SK-N-SH (cell line): Measurements from ENCODE around the gene ATP6V1D. TPM values are rescaled to one million over a fixed set of nuclear protein-coding genes. Genes with fewer than 3 reads are reported as not detected.

Experiments
- CTCF ChIA-PET: fragments of 300-600, 350-600 bp; formaldehyde crosslinking; extraction: SDS; loops from one replicate; lab custom pipeline; 2021; lab: Yijun Ruan, JAX
- POLR2A ChIA-PET: fragments of 350-600 bp; sonication (Branson Sonifier 250); formaldehyde crosslinking; extraction: SDS; loops from one replicate; lab custom pipeline; 2020; ENCODE audit warnings: antibody characterized with exemption, inconsistent platforms; lab: Yijun Ruan, JAX
- DNase-seq: peaks from one replicate; pipeline ENCODE4 v3.0.0; 2012
- H2AFZ ChIP-seq: fragments of 200-600 bp; sonication (generic); 2 replicates; pipeline ENCODE4 v1.8.1; 2016; ENCODE audit warnings: antibody characterized with exemption, mild to moderate bottlenecking, low read depth
- H3F3A ChIP-seq: fragments of 200-600 bp; sonication (generic); replicated peaks from 2 replicates; pipeline ENCODE3; 2016; ENCODE audit warnings: antibody characterized with exemption, mild to moderate bottlenecking; ENCODE audit not compliant: insufficient read depth
- H3K27ac ChIP-seq, 2 experiments: fragments of 200-500 bp in 1 of 2; fragments of 200-600 bp in 1 of 2; sonication (Bioruptor generic) in 1 of 2; sonication (generic), shearing (Covaris generic) in 1 of 2; 2 replicates each; pipeline versions ENCODE4 v1.5.1 to v1.6.1; 2014 to 2016; ENCODE audit warnings: low read depth in 2 of 2, inconsistent platforms in 1 of 2, low read length in 1 of 2, mild to moderate bottlenecking in 1 of 2, mixed read lengths in 1 of 2
- H3K27me3 ChIP-seq: fragments of 200-600 bp; sonication (generic), shearing (Covaris generic); 2 replicates; pipeline ENCODE4 v1.6.1; 2016; ENCODE audit warnings: mixed run types; ENCODE audit not compliant: insufficient read depth
- H3K36me3 ChIP-seq, 2 experiments: fragments of 200-500 bp in 1 of 2; fragments of 200-600 bp in 1 of 2; sonication (Bioruptor generic) in 1 of 2; sonication (generic) in 1 of 2; replicated peaks in 1 of 2; 2 replicates each; pipeline versions ENCODE3 to v1.5.1; 2014 to 2016; ENCODE audit warnings: low read length in 1 of 2, mild to moderate bottlenecking in 1 of 2; ENCODE audit not compliant: insufficient read depth in 2 of 2, control insufficient read depth in 1 of 2
- H3K4me1 ChIP-seq, 2 experiments: fragments of 200-500 bp in 1 of 2; fragments of 200-600 bp in 1 of 2; sonication (Bioruptor generic) in 1 of 2; sonication (generic), shearing (Covaris generic) in 1 of 2; 2 replicates each; pipeline versions ENCODE4 v1.5.1 to v1.6.1; 2014 to 2016; ENCODE audit warnings: low read depth in 1 of 2, low read length in 1 of 2, mixed run types in 1 of 2; ENCODE audit not compliant: insufficient read depth in 2 of 2, control insufficient read depth in 1 of 2
- H3K4me2 ChIP-seq: fragments of 200-600 bp; sonication (generic), shearing (Covaris generic); 2 replicates; pipeline ENCODE4 v1.6.1; 2017; ENCODE audit warnings: mixed run types
- H3K4me3 ChIP-seq, 2 experiments: fragments of 200-500 bp in 1 of 2; fragments of 200-600 bp in 1 of 2; sonication (Bioruptor generic) in 1 of 2; sonication (generic), shearing (Covaris generic) in 1 of 2; 2 replicates each; pipeline versions ENCODE4 v1.5.1 to v1.8.1; 2014 to 2016; ENCODE audit warnings: low read depth in 2 of 2, inconsistent platforms in 1 of 2, low read length in 1 of 2, mild to moderate bottlenecking in 1 of 2, mixed read lengths in 1 of 2, moderate library complexity in 1 of 2
- H3K79me2 ChIP-seq: fragments of 200-600 bp; sonication (generic); 2 replicates; pipeline ENCODE4 v1.8.1; 2017; ENCODE audit warnings: mild to moderate bottlenecking; ENCODE audit not compliant: insufficient read depth
- H3K9ac ChIP-seq: fragments of 200-600 bp; sonication (generic); 2 replicates; pipeline ENCODE4 v1.6.1; 2017; ENCODE audit warnings: mixed run types
- H3K9me2 ChIP-seq: fragments of 200-600 bp; sonication (generic); 2 replicates; pipeline ENCODE4 v1.6.1; 2017; ENCODE audit warnings: mixed run types
- H3K9me3 ChIP-seq: fragments of 200-600 bp; sonication (generic); 2 replicates; pipeline ENCODE4 v1.6.1; 2017; ENCODE audit warnings: mixed run types, mild to moderate bottlenecking, moderate library complexity
- H4K20me1 ChIP-seq: fragments of 200-600 bp; sonication (generic); 2 replicates; pipeline ENCODE4 v1.6.1; 2017; ENCODE audit warnings: mild to moderate bottlenecking, mixed run types; ENCODE audit not compliant: insufficient read depth
- CTCF ChIP-seq: fragments of 200-600 bp; sonication (generic); IDR thresholded peaks from 2 replicates; pipeline ENCODE4 v1.6.1; 2017; ENCODE audit warnings: antibody characterized with exemption, mild to moderate bottlenecking, moderate library complexity
- ELF1 ChIP-seq: IDR thresholded peaks from 2 replicates; pipeline ENCODE4 v1.4.0; 2012
- EP300 ChIP-seq, 2 experiments: IDR thresholded peaks; 2 replicates each; pipeline versions ENCODE4 v1.4.0 to v1.6.1; 2012; ENCODE audit warnings: borderline replicate concordance in 1 of 2, low read depth in 1 of 2, low read length in 1 of 2
- FOSL2 ChIP-seq: IDR thresholded peaks from 2 replicates; pipeline ENCODE4 v1.4.0; 2012; ENCODE audit warnings: low read depth, mild to moderate bottlenecking, moderate library complexity, borderline replicate concordance
- FOXJ3 ChIP-seq: sonication (generic); formaldehyde crosslinking; IDR thresholded peaks from 2 replicates; pipeline ENCODE4 v1.5.1; 2020; ENCODE audit warnings: mild to moderate bottlenecking, missing genetic modification reagents
- GABPA ChIP-seq: IDR thresholded peaks from 2 replicates; pipeline ENCODE4 v1.4.0; 2012; ENCODE audit warnings: low read depth, mild to moderate bottlenecking
- GATA2 ChIP-seq: sonication (generic); formaldehyde crosslinking; IDR thresholded peaks from 2 replicates; pipeline ENCODE4 v1.5.0; 2020; ENCODE audit warnings: mild to moderate bottlenecking, missing genetic modification reagents
- JUND ChIP-seq: IDR thresholded peaks from 2 replicates; pipeline ENCODE4 v1.4.0; 2012
- MAX ChIP-seq: IDR thresholded peaks from 2 replicates; pipeline ENCODE4 v1.4.0; 2012; ENCODE audit warnings: low read depth
- MEF2A ChIP-seq: IDR thresholded peaks from 2 replicates; pipeline ENCODE4 v1.4.0; 2012; ENCODE audit warnings: low read depth, borderline replicate concordance
- NFIC ChIP-seq: IDR thresholded peaks from 2 replicates; pipeline ENCODE4 v1.4.0; 2012; ENCODE audit warnings: borderline replicate concordance
- NRF1 ChIP-seq: IDR thresholded peaks from 2 replicates; pipeline ENCODE4 v1.6.1; 2012; ENCODE audit warnings: low read depth, mild to moderate bottlenecking, low read length
- POLR2AphosphoS5 ChIP-seq: IDR thresholded peaks from 2 replicates; pipeline ENCODE4 v1.6.1; 2012; ENCODE audit warnings: low read depth, low read length
- SIN3A ChIP-seq: IDR thresholded peaks from 2 replicates; pipeline ENCODE4 v1.6.1; 2012; ENCODE audit warnings: low read depth, mild to moderate bottlenecking, low read length, moderate library complexity, borderline replicate concordance
- SMC3 ChIP-seq: IDR thresholded peaks from 2 replicates; pipeline ENCODE4 v1.6.1; 2012; ENCODE audit warnings: low read depth, low read length, improper control_type of control experiment
- TCF12 ChIP-seq: IDR thresholded peaks from 2 replicates; pipeline ENCODE4 v1.4.0; 2012
- WGBS: methylation state at CpG from one replicate; pipeline ENCODE4 v1.1.6; 2017; ENCODE audit warnings: low lambda C conversion rate; 5-methylcytosine and 5-hydroxymethylcytosine counted together
- polyA plus RNA-seq, 3 experiments: library from polyadenylated mRNA; depleted of rRNA; stranded (reverse); fragments of >200 nt; gene quantifications; 2 replicates each; pipeline ENCODE4 v1.2.3, GENCODE V29; 2012
- TF ChIP-seq, protein P1 (sequence below): IDR thresholded peaks from 2 replicates; pipeline ENCODE4; 2012
- TF ChIP-seq, protein P2 (sequence below): IDR thresholded peaks from 2 replicates; pipeline ENCODE4 v1.4.0; 2012; ENCODE audit warnings: low read depth, borderline replicate concordance
- TF ChIP-seq, protein P3 (sequence below): fragments of 150-350 bp; IDR thresholded peaks from 2 replicates; pipeline ENCODE4 v1.6.1; 2017; ENCODE audit warnings: antibody characterized with exemption, low read length, low read depth, borderline replicate concordance
- TF ChIP-seq, protein P4 (sequence below): IDR thresholded peaks from 2 replicates; pipeline ENCODE4 v1.6.1; 2012; ENCODE audit warnings: mild to moderate bottlenecking, low read depth, low read length, moderate library complexity

Gene ATP6V1D
- polyA plus RNA-seq, 1 of the 3 experiments (the other 2 are of a cell fraction), result 39.2 TPM

GRCh38 chr14:67313153-67313552 is 46.5 kb downstream of the ATP6V1D start:
- no peaks in the 10 kb centered on the region for H4K20me1 ChIP-seq
- H3K36me3 ChIP-seq, result peaks cover 36 to 63% of the 10 kb centered on the region in 2 experiments
- no peaks in the 10 kb centered on the region for H3K9me2 ChIP-seq
- CTCF ChIA-PET, result interaction anchor here (1.3 kb wide), 1 partner anchor 27 kb away, joined by 4 read pairs; no protein-coding TSS in a partner anchor
- H3K4me2 ChIP-seq, result no peak overlapping the region
- no peaks in the 10 kb centered on the region for H3K79me2 ChIP-seq
- DNase-seq, result no peak
- 81% methylated on average over 1 of the region's 1 CpG for WGBS
- H2AFZ ChIP-seq, result no peak overlapping the region
- no peaks in the 10 kb centered on the region; a peak in 1 of 4 replicates for H3K4me1 ChIP-seq
- no peaks in the 10 kb centered on the region for H3F3A ChIP-seq
- H3K27me3 ChIP-seq, result no peaks in the 10 kb centered on the region
- H3K27ac ChIP-seq, result no peak overlapping the region
- H3K4me3 ChIP-seq, result no peak overlapping the region
- H3K9me3 ChIP-seq, result no peaks in the 10 kb centered on the region
- H3K9ac ChIP-seq, result no peak overlapping the region
- TF ChIP-seq, protein P1, sequence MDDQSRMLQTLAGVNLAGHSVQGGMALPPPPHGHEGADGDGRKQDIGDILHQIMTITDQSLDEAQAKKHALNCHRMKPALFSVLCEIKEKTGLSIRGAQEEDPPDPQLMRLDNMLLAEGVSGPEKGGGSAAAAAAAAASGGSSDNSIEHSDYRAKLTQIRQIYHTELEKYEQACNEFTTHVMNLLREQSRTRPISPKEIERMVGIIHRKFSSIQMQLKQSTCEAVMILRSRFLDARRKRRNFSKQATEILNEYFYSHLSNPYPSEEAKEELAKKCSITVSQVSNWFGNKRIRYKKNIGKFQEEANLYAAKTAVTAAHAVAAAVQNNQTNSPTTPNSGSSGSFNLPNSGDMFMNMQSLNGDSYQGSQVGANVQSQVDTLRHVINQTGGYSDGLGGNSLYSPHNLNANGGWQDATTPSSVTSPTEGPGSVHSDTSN, result no peak
- TF ChIP-seq TCF12, result no peak
- no peak for TF ChIP-seq GATA2
- no peak for TF ChIP-seq FOSL2
- TF ChIP-seq SMC3, result no peak
- TF ChIP-seq MEF2A, result no peak
- TF ChIP-seq GABPA, result no peak
- no peak for TF ChIP-seq NFIC
- TF ChIP-seq, protein P2, sequence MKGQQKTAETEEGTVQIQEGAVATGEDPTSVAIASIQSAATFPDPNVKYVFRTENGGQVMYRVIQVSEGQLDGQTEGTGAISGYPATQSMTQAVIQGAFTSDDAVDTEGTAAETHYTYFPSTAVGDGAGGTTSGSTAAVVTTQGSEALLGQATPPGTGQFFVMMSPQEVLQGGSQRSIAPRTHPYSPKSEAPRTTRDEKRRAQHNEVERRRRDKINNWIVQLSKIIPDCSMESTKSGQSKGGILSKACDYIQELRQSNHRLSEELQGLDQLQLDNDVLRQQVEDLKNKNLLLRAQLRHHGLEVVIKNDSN, result no peak
- TF ChIP-seq ELF1, result no peak
- TF ChIP-seq MAX, result no peak
- TF ChIP-seq, protein P3, sequence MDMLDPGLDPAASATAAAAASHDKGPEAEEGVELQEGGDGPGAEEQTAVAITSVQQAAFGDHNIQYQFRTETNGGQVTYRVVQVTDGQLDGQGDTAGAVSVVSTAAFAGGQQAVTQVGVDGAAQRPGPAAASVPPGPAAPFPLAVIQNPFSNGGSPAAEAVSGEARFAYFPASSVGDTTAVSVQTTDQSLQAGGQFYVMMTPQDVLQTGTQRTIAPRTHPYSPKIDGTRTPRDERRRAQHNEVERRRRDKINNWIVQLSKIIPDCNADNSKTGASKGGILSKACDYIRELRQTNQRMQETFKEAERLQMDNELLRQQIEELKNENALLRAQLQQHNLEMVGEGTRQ, result no peak
- no peak for TF ChIP-seq NRF1
- TF ChIP-seq POLR2AphosphoS5, result no peak
- TF ChIP-seq FOXJ3 (CRISPR knock-in tag), result no peak
- no peak for TF ChIP-seq SIN3A
- no peak for TF ChIP-seq CTCF
- TF ChIP-seq EP300 (IDR thresholded peaks at IDR 0.05; ENCODE audit: borderline replicate concordance in 1 of 2, low read depth in 1 of 2, low read length in 1 of 2), result no peak
- TF ChIP-seq JUND, result no peak
- TF ChIP-seq, protein P4, sequence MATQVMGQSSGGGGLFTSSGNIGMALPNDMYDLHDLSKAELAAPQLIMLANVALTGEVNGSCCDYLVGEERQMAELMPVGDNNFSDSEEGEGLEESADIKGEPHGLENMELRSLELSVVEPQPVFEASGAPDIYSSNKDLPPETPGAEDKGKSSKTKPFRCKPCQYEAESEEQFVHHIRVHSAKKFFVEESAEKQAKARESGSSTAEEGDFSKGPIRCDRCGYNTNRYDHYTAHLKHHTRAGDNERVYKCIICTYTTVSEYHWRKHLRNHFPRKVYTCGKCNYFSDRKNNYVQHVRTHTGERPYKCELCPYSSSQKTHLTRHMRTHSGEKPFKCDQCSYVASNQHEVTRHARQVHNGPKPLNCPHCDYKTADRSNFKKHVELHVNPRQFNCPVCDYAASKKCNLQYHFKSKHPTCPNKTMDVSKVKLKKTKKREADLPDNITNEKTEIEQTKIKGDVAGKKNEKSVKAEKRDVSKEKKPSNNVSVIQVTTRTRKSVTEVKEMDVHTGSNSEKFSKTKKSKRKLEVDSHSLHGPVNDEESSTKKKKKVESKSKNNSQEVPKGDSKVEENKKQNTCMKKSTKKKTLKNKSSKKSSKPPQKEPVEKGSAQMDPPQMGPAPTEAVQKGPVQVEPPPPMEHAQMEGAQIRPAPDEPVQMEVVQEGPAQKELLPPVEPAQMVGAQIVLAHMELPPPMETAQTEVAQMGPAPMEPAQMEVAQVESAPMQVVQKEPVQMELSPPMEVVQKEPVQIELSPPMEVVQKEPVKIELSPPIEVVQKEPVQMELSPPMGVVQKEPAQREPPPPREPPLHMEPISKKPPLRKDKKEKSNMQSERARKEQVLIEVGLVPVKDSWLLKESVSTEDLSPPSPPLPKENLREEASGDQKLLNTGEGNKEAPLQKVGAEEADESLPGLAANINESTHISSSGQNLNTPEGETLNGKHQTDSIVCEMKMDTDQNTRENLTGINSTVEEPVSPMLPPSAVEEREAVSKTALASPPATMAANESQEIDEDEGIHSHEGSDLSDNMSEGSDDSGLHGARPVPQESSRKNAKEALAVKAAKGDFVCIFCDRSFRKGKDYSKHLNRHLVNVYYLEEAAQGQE, result no peak
- POLR2A ChIA-PET, result no interaction called here
